ENCODE measurements around the gene OR2A2. TPM values are rescaled to one million over a fixed set of nuclear protein-coding genes. Genes with fewer than 3 reads are reported as not detected.

OR2A2 gene
- total RNA-seq, 1 experiment from 2014 or later: not detected

GRCh38 chr7:144098776-144099175 is 10.6 kb upstream of the OR2A2 start:
- TF ChIP-seq CTCF (conservative IDR thresholded peaks at IDR 0.05; ENCODE audit: low read depth, low read length): no peak
- no peak for TF ChIP-seq EZH2 (IDR thresholded peaks at IDR 0.05; ENCODE audit: borderline replicate concordance, low read depth, low read length, poor library complexity, severe bottlenecking)
- no peak overlapping the region for H3K27ac ChIP-seq (ENCODE audit: low read depth, low read length, poor library complexity, severe bottlenecking)
- no peaks in the 10 kb centered on the region for H3K27me3 ChIP-seq (replicated peaks; ENCODE audit: insufficient read depth, low read depth, low read length, poor library complexity)
- no peak overlapping the region for H3K4me3 ChIP-seq (ENCODE audit: low read depth, low read length, poor library complexity, severe bottlenecking)
- no peaks in the 10 kb centered on the region for H3K36me3 ChIP-seq (ENCODE audit: insufficient read depth, low read length, poor library complexity, severe bottlenecking)
- CTCF ChIA-PET: no interaction called here
- no peak for DNase-seq (ENCODE audit: low spot score)
- intact Hi-C loops (cut with micrococcal nuclease; ENCODE audit: unreplicated experiment): no loop called here
- H3K4me1 ChIP-seq (ENCODE audit: insufficient read depth, low read length, poor library complexity, severe bottlenecking): no peaks in the 10 kb centered on the region
- no TSS peak for BruUV-seq (replicated peaks)
- POLR2A ChIA-PET (ENCODE audit: low non-redundant PET): no interaction called here
- no peaks in the 10 kb centered on the region for H3K9me3 ChIP-seq (ENCODE audit: low read depth, low read length, poor library complexity, severe bottlenecking)

GRCh38 chr7:144100607-144101006 is 8.8 kb upstream of the OR2A2 start:
- BruUV-seq (replicated peaks): no TSS peak
- H3K4me1 ChIP-seq (ENCODE audit: insufficient read depth, low read length, poor library complexity, severe bottlenecking): no peaks in the 10 kb centered on the region
- no peaks in the 10 kb centered on the region for H3K27me3 ChIP-seq (replicated peaks; ENCODE audit: insufficient read depth, low read depth, low read length, poor library complexity)
- TF ChIP-seq CTCF (conservative IDR thresholded peaks at IDR 0.05; ENCODE audit: low read depth, low read length) (no peak), EZH2 (IDR thresholded peaks at IDR 0.05; ENCODE audit: borderline replicate concordance, low read depth, low read length, poor library complexity, severe bottlenecking) (no peak)
- DNase-seq (ENCODE audit: low spot score): no peak
- ChIA-PET CTCF (no interaction called here), POLR2A (ENCODE audit: low non-redundant PET) (no interaction called here)
- H3K9me3 ChIP-seq (ENCODE audit: low read depth, low read length, poor library complexity, severe bottlenecking): no peaks in the 10 kb centered on the region
- H3K36me3 ChIP-seq (ENCODE audit: insufficient read depth, low read length, poor library complexity, severe bottlenecking): no peaks in the 10 kb centered on the region
- H3K4me3 ChIP-seq (ENCODE audit: low read depth, low read length, poor library complexity, severe bottlenecking): no peak overlapping the region
- no peak overlapping the region for H3K27ac ChIP-seq (ENCODE audit: low read depth, low read length, poor library complexity, severe bottlenecking)
- intact Hi-C loops (cut with micrococcal nuclease; ENCODE audit: unreplicated experiment): no loop called here

- BruUV-seq (replicated peaks): no TSS peak
- no peak for TF ChIP-seq CTCF (conservative IDR thresholded peaks at IDR 0.05; ENCODE audit: low read depth, low read length)
- no peak for TF ChIP-seq EZH2 (IDR thresholded peaks at IDR 0.05; ENCODE audit: borderline replicate concordance, low read depth, low read length, poor library complexity, severe bottlenecking)
- POLR2A ChIA-PET (ENCODE audit: low non-redundant PET): no interaction called here
- Histone ChIP-seq H3K4me3 (ENCODE audit: low read depth, low read length, poor library complexity, severe bottlenecking) (no peak overlapping the region), H3K36me3 (ENCODE audit: insufficient read depth, low read length, poor library complexity, severe bottlenecking) (no peaks in the 10 kb centered on the region), H3K27me3 (replicated peaks; ENCODE audit: insufficient read depth, low read depth, low read length, poor library complexity) (no peaks in the 10 kb centered on the region), H3K9me3 (ENCODE audit: low read depth, low read length, poor library complexity, severe bottlenecking) (no peaks in the 10 kb centered on the region), H3K27ac (ENCODE audit: low read depth, low read length, poor library complexity, severe bottlenecking) (no peak overlapping the region), H3K4me1 (ENCODE audit: insufficient read depth, low read length, poor library complexity, severe bottlenecking) (no peaks in the 10 kb centered on the region)
- DNase-seq (ENCODE audit: low spot score): no peak
- CTCF ChIA-PET: no interaction called here
- intact Hi-C loops (cut with micrococcal nuclease; ENCODE audit: unreplicated experiment): no loop called here
Measured at GRCh38 chr7:144102041-144102440, 7.3 kb upstream of the OR2A2 start.
